ENCODE results near the gene TSHR.

Gene TSHR

GRCh38 chr14:81193924-81194633, 238.7 kb downstream of the TSHR start:
- DNase-seq, result no peak
